Activated CD8-positive, alpha-beta memory T cell treated with anti-CD3 and anti-CD28 coated beads, Interleukin-2, amount 50 U/mL, for 48 hours (primary cell): Measurements from ENCODE around the gene SPPL3.
"Not testable (repeated sequence)": the region's sequence is repeated elsewhere in the genome, so short reads cannot be mapped to it uniquely, and the experiment has no call there.

Experiments used
- DNase-seq: peaks from one replicate; pipeline ENCODE4 v3.0.0-alpha.2; 2020

SPPL3 gene

GRCh38 chr12:120814203-120814902 is 89.8 kb downstream of the SPPL3 start:
- DNase-seq, result no peak

- no peak for DNase-seq
Observed at GRCh38 chr12:120813588-120814153, 90.5 kb downstream of the SPPL3 start.

GRCh38 chr12:120810021-120810420 is 94.1 kb downstream of the SPPL3 start:
- DNase-seq, result no peak

GRCh38 chr12:120804428-120804827 is 99.7 kb downstream of the SPPL3 start:
- DNase-seq, result no peak

GRCh38 chr12:120801146-120801545 is 103.0 kb downstream of the SPPL3 start:
- DNase-seq, result no peak

- no peak for DNase-seq
Observed at GRCh38 chr12:120800665-120801064, 103.5 kb downstream of the SPPL3 start.

GRCh38 chr12:120799243-120800045 is 104.7 kb downstream of the SPPL3 start:
- no peak for DNase-seq

GRCh38 chr12:120798696-120799095 is 105.5 kb downstream of the SPPL3 start:
- no peak for DNase-seq

GRCh38 chr12:120797677-120798642 is 106.2 kb downstream of the SPPL3 start:
- no peak for DNase-seq

- no peak for DNase-seq
Observed at GRCh38 chr12:120795441-120796178, 108.5 kb downstream of the SPPL3 start.

GRCh38 chr12:120793357-120793756 is 110.8 kb downstream of the SPPL3 start:
- DNase-seq, result no peak

- not testable (repeated sequence) for DNase-seq
Observed at GRCh38 chr12:120792456-120792855, 111.7 kb downstream of the SPPL3 start.

GRCh38 chr12:120791669-120792176 is 112.4 kb downstream of the SPPL3 start:
- no peak for DNase-seq

- no peak for DNase-seq
Observed at GRCh38 chr12:120790114-120790513, 114.0 kb downstream of the SPPL3 start.

GRCh38 chr12:120787889-120788288 is 116.3 kb downstream of the SPPL3 start:
- DNase-seq, result no peak

- no peak for DNase-seq
Observed at GRCh38 chr12:120784804-120785203, 119.4 kb downstream of the SPPL3 start.

- DNase-seq, result no peak
Observed at GRCh38 chr12:120783197-120783596, 121.0 kb downstream of the SPPL3 start.

- DNase-seq, result no peak
Observed at GRCh38 chr12:120775862-120776552, 128.2 kb downstream of the SPPL3 start.

GRCh38 chr12:120774169-120774916 is 129.8 kb downstream of the SPPL3 start:
- DNase-seq, result no peak

- no peak for DNase-seq
Observed at GRCh38 chr12:120771097-120771496, 133.1 kb downstream of the SPPL3 start.
